ENCODE results near the gene ZNF45.
"Not testable (repeated sequence)": the region's sequence is repeated elsewhere in the genome, so short reads cannot be mapped to it uniquely, and the experiment has no call there.

Gene ZNF45

DNA sequence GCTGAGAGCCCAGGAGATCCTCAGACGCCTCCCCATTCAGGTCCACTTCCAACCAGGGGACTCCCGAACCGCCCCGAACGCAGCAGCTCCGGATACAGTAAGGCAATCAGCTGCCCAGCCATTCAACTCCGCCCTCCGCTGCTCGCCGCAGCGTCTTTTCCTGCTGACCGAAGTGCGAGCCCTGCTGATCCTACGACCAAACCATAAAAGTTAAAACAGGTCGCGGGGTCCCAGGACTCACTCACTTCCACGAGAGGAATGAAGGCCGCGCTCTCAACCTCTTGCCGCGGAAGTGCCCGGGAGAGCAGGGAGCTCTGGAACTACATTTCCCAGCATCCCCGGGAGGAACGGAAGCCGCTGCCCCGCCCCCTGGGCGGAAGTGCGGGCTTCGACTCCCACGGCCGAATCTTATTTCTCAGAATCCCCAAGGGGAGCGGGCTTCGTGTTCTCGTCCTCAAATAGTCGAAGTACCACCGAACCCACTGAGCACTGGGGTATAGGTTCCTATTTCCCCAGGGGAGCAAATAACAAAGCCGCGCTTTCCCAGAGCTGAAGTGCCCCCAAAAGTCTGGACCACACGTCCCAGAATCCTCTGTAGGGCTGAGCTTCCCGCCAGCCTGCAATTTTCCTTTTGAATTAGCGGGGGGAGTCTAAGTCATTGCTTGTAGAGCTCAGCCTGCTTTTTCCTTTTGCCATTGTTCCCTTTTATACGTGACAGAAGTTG is at the start of gene ZNF45:
Gene ZNF45 (minus strand): TSS at position 298 of the 724 bp plus-strand sequence. CDS start 13,097 bp downstream, outside the sequence.
- DNase-seq, result peak; percentile 34 to 92 (median 88)

DNA sequence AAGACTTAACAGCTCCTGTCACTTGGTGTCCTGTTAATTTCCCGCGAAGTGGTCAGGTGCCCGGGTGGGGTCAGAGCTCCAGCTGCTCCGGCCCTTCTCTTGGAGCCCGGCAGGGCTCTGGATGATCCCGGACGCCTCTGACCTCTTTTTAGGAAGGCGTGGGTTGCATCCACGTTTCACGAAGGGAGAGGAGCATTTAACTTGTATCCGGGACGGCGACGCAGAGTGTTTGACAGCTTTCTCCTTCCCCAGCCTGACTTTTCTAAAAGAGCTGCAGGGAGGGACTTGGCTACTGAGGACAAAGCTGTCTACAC is 49.6 kb upstream of the ZNF45 start:
- DNase-seq, result peak in 4 of 14 donors; percentile 10 to 35 (median 23)

DNA sequence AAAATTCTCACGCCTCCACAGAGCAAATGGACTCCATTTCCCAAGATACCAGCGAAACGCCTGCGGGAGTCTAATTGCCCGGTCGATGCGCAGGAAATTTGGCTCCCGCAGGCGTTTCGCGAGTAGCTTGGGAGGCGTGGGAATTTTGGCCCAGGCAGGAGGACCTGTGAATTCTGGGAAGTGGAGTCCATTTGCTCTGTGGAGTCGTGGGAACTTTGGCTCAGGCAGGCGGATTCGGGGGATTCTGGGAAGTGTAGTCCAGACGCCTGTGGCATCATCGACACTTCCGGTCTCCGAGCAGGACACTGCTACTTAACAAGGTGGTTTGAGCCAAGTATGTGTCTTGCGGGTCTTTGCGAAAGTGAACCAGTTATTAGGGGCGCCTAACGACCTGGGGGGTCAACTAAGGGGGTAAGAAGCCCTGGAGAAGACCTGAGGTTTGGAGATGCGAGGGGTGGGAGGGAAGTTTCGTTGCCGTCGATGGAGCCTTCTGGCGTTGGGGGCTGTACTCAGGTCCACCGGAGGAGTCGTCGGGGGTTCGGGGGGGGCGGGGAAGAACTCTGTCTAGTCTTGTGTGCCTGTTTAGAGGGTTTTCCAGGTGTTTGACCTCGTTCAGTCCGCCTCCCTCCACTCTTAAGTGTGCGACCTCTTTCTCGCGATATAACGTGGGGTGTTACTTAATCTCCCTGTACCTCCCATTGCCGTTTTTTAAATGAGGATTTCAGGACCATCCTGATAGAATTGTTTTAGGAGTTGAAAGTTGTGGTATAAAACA is 49.0 kb upstream of the ZNF45 start, which contains the start of gene ZNF155:
Gene ZNF155 (plus strand): TSS at position 277 of the 775 bp plus-strand sequence. CDS start 4,356 bp downstream, outside the sequence.
- peak; percentile 42 to 93 (median 88) for DNase-seq

GRCh38 chr19:43983544-43983911 is 48.4 kb upstream of the ZNF45 start:
- DNase-seq, result no peak

- no peak for DNase-seq
These were observed 41.6 kb upstream of the ZNF45 start for GRCh38 chr19:43976732-43977131.

- no peak for DNase-seq
These were observed 31.1 kb upstream of the ZNF45 start for GRCh38 chr19:43966079-43966694.

DNA sequence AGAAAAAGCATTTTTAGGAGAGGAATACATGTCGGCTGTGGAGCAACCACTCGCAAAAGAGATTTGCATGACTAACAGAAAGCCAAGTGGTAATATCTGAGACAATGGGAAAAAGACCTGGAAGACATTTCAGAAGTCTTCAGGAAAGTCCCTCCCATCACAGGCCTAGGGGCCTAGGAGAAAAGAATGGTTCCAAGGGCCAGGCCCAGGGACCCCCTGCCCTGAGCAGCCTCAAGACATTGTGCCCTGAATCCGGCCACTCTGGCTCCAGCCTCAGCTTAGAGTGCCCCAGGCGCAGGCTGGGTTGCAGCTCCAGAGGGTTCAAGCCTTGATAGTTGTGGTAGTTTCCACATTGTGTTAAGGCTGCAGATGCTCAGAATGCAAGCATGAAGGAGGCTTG is 25.3 kb upstream of the ZNF45 start:
- no peak for DNase-seq

DNA sequence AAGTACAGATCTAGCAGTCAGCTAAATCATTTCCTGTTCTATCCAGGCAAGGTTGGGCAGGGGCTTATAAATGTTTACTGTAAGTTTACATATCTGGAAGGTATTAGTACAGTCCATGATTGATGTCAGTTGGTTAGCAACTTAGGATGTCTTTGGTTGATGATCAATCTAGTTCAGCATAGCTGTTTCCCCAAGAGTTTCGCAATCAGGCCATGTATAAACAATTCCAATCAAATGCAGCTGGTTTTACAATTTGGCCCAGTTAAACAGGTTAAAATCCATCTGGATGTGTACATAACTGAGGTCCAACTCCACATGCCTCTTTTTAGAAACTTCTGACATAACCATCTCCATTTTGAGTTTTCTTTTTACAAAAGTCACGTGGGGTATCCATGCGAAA is 22.8 kb upstream of the ZNF45 start:
- no peak for DNase-seq

DNA sequence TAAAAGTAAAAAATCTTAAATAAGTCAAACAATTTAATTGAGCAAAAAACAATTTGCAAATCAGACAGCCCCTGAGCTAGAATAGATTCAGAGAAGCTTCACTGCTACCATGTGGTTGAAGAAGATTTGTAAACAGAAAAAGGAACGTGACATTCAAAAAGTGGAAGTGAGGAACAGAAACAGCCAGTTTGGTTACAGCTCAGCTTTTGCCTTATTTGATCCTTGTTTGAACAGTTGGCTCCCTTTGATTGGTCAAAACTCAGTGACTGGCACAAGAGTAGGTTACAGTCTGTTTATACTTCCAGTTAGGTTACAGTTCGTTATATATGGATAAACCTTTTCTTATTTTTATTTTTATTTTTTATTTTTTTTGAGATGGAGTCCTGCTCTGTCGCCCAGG is 21.7 kb upstream of the ZNF45 start:
- DNase-seq, result no peak

DNA sequence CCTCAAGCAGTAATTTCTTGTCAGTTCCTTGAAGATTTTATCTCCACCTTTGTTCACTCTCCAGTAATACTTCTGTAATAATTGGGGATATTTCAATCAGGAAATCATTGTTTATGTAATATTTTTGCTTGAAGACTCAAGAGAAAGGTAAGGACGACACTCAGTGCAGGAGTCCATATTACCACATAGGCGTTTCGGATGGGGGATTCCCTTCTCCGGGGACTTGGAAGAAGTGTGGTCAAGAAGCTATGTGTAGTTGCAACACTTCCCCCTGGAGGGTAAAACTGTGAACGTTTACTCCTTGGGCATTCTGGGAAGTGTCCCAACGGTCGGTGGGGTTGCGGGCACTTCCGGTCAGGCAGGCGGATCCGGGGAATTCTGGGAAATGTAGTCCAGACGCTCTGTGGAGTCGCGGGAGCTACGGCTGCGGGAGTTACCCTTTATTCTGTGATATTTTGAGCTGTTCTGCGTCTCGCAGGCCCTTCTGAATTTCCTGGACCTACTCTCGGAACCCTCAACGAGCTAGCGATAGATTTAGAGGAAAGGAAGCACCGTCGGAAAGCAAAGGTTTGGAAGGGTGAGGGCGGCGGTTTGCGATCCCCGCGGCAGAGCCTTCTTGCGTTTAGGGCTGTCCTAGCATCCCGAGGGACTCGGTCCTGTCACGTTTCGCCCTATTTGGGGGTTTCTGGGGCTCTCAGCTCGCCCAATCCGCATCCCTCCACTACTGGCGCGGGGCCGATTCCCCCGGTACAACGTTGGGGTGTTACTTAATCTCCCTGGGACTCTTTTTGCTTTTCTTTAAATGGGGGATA is 16.0 kb upstream of the ZNF45 start, which contains the start of gene ZNF221:
Gene ZNF221 (plus strand): TSS at position 395 of the 812 bp plus-strand sequence. CDS start 11,499 bp downstream, outside the sequence.
- peak; percentile 16 to 92 (median 85) for DNase-seq

GRCh38 chr19:43949803-43950202 is 14.7 kb upstream of the ZNF45 start:
- not testable (repeated sequence) for DNase-seq

DNA sequence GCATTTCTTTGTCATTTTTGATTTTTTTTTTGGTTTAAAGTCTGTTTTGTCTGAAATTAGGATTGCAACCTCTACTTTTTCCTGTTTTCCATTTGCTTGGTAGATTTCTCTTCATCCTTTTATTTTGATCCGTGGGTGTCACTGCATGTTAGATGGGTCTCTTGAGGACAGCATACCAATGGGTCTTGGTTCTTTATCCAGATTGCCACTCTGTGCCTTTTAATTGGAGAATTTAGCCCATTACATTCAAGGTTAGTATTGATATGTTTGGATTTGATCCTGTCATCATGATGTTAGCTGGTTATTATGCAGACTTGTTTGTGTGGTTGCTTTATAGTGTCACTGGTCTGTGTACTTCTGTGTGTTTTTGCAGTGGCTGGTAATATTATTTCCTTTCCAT is 12.3 kb upstream of the ZNF45 start:
- not testable (repeated sequence) for DNase-seq

DNA sequence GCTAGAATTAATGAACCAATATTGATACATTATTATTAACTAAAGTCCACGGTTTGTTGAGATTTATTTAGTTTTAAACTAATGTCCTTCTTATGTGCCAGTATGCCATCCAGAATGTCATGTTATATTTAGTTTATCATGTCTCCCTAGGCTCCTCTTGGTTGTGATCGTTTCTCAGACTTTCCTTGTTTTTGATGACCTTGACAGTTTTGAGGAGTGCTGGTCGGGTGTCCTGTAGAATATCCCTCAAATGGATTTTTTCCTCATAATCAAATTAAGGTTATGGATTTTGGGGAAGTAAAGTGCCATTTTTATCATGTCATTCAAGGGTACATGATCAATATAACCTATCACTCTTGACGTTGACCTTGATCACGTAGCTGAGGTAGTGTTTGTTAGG is 6.1 kb upstream of the ZNF45 start:
- DNase-seq, result no peak

GRCh38 chr19:43940719-43941118 is 5.6 kb upstream of the ZNF45 start:
- no peak for DNase-seq

GRCh38 chr19:43939557-43940260 is 4.6 kb upstream of the ZNF45 start:
- no peak for DNase-seq

DNA sequence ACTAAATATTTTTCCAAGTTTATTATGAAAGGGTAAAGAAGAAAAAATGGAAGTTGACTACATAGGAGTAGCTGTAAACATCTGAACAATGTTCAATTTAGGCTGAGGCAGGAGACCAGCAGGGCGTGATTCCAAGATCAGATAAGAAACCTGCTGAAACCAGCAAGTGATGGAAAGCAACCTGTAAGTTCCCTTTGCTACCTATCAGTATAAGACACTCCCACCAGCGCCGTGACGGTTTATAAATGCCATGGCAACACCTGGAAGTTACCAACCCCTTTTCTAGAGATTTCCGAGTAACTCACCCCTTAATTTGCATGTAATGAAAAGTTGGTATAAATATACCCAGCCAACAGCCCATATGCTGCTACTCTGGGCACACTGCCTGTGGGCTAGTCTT is 1.1 kb upstream of the ZNF45 start:
- no peak for DNase-seq

DNA sequence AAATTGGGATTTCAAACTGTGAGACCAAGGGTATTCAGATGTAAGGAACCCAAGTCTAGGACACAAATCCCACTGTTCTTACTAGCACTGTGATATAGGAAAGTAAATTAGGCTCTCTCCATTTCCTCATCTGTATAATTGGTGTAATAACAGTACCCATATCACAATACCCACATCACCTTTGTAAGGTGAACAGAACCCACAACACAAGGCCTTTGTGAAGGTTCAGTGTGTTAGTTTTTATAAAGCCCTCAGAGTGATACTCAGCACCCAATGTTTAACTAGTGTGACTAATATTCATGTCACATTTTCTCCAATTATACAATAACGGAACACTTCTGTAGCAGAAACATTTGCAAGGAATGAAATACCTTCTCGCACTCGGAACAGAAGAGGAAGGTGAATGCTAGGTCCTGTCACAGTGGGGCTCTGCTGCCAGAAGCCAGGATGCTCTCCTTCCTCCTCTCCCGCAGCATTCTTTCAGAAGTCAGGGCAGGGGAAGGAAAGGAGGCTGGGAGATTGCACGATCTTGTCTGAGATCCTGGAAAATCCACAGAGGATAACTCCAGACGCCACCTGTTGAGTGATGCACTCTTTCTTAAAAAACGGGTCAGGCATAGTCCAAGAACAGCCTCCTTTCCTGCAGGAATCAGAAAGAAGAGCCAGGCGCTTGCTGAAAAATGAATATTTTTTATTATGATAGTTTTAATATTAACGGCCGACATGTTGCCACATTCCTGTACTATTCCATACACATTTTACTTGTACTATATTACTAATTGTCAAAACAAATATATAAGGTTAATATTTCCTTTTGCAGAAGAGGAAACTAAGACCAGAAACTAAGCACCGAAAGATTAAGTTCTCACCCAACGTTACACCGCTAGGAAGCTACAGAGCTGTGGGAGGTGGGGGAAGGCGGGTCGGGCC is 762 bp downstream of the ZNF45 start:
- DNase-seq, result peak in 2 of 14 donors; percentile 0 to 3

DNA sequence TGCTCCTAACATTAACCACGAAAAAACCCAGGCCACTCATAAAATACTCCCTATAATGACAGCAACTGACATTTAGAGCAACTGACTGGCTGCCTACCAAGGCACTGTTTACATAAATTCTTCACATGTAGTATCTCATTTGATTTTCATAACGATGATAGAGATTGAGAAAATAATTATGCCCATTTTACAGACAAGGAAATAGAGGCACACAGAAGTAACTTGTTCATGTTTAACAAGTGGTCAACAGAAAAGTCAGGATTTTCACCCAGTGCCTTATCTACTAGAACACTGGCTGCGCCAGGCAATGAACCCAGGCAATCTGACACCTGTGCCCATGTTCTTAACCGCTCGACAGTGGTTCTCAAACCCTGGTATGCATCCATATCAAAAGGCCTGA is 6.3 kb downstream of the ZNF45 start:
- no peak for DNase-seq

DNA sequence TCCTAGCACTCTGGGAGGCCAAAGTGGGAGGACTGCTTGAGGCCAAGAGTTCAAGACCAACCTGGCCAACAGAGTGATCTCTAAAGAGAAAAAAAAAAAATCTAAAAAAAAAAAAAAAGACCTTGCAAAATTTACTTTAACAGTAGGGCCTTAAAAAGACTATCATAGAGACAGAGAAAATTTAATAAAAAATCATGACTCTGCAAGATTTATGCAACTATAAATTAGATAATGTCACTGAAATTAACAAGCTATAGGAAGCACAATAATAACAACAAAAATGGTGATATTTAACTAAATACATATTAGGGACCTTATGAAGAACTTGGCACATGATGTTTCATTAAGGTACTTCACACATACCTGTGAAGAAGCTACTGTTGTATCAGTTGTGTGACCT is 11.2 kb downstream of the ZNF45 start:
- no peak for DNase-seq

GRCh38 chr19:43914051-43914450 is 21.0 kb downstream of the ZNF45 start:
- no peak for DNase-seq

- DNase-seq, result no peak
These were observed 21.7 kb downstream of the ZNF45 start for GRCh38 chr19:43913383-43913782.
